Cardiac muscle cell (in vitro differentiated cells and primary cell): ENCODE measurements around the gene MDH1B. TPM values are rescaled to one million over a fixed set of nuclear protein-coding genes. Genes with fewer than 3 reads are reported as not detected.

ENCODE experiments used
- DNase-seq, 2 donors: peaks; one replicate each; pipeline versions ENCODE4 v3.0.0 to v3.0.0-alpha.2; 2010 to 2017; ENCODE audit warnings: low read depth in 1 of 2, low spot score in 1 of 2
- H3K27ac ChIP-seq: fragments of 200-600 bp; sonication (generic); 2 replicates; pipeline ENCODE4 v1.5.1; 2016
- H3K27me3 ChIP-seq: fragments of 200-600 bp; sonication (generic); 2 replicates; pipeline ENCODE4 v1.6.0; 2016; ENCODE audit warnings: control low read depth
- H3K36me3 ChIP-seq: fragments of 200-600 bp; sonication (generic); 2 replicates; pipeline ENCODE4 v1.5.1; 2016; ENCODE audit warnings: control low read depth
- H3K4me1 ChIP-seq: fragments of 200-600 bp; sonication (generic); 2 replicates; pipeline ENCODE4 v1.8.1; 2017; ENCODE audit warnings: low read depth, mild to moderate bottlenecking, mixed run types
- H3K4me3 ChIP-seq: fragments of 200-600 bp; sonication (generic); 2 replicates; pipeline ENCODE4 v1.5.1; 2016; ENCODE audit warnings: mild to moderate bottlenecking
- H3K9me3 ChIP-seq: fragments of 200-600 bp; sonication (generic); 2 replicates; pipeline ENCODE4 v1.5.1; 2017; ENCODE audit warnings: low read depth, mild to moderate bottlenecking, control low read depth
- polyA plus RNA-seq: library from polyadenylated mRNA; unstranded; fragments of >200 nt; fragmentation: Nextera tagmentation; extraction: Ambion mirVana; gene quantifications from 2 replicates; pipeline ENCODE4 v1.2.1, GENCODE V29; 2016
- total RNA-seq: library from RNA; depleted of rRNA; stranded (reverse); fragments of >200 nt; gene quantifications from 2 replicates; pipeline ENCODE4 v1.2.3, GENCODE V29; 2016
- TF ChIP-seq, protein P1 (sequence below): IDR thresholded peaks from 2 replicates; pipeline ENCODE4 v1.5.1; 2012; ENCODE audit warnings: low read depth, mild to moderate bottlenecking, low read length

MDH1B gene
- total and polyA plus RNA-seq, 2 experiments from 2014 or later = 1.4 to 2.9 TPM

DNA sequence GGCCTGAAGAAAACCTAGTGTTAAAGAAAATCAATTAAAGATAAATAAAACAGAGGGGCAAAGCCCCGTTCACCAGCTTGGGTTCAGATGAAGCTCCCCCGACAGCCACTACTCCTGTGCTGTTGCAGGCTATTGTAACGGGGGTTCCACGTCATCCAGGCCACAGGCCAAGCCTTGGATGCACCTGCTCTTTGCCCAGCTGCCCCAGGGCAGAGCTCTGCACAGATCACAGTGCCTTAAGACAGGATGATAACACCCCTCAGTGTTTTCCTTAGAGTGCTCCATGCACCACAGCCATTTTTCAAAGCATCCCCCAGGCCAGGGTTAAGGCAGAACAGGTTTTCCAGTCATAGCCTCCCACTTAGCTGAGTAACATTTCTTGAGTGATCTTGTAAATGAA, 32.2 kb upstream of the MDH1B start:
- Histone ChIP-seq H3K27ac (no peak overlapping the region), H3K9me3 (no peaks in the 10 kb centered on the region), H3K36me3 (no peaks in the 10 kb centered on the region), H3K4me1 (peaks cover 9% of the 10 kb centered on the region), H3K4me3 (no peak overlapping the region), H3K27me3 (no peaks in the 10 kb centered on the region)
- TF ChIP-seq, protein P1, sequence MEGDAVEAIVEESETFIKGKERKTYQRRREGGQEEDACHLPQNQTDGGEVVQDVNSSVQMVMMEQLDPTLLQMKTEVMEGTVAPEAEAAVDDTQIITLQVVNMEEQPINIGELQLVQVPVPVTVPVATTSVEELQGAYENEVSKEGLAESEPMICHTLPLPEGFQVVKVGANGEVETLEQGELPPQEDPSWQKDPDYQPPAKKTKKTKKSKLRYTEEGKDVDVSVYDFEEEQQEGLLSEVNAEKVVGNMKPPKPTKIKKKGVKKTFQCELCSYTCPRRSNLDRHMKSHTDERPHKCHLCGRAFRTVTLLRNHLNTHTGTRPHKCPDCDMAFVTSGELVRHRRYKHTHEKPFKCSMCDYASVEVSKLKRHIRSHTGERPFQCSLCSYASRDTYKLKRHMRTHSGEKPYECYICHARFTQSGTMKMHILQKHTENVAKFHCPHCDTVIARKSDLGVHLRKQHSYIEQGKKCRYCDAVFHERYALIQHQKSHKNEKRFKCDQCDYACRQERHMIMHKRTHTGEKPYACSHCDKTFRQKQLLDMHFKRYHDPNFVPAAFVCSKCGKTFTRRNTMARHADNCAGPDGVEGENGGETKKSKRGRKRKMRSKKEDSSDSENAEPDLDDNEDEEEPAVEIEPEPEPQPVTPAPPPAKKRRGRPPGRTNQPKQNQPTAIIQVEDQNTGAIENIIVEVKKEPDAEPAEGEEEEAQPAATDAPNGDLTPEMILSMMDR = no peak
- no peak for DNase-seq

DNA sequence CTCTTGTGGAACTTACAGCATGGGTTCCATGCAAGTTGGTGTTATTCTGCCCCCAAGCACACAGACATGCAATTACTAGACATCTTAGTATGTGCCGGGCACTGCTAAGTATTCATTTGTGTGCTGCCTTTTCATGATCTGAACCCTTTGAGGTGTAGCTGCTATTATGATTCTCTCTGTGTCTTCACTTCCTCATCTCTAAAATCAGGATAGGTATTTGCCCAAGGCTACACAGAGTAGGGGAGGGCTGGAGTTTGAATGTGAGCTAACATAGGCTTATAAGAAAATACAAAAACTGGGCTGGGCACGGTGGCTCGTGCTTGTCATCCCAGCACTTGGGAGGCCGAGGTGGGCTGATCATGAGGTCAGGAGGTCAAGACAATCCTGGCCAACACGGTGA, 27.5 kb upstream of the MDH1B start:
- TF ChIP-seq, protein P1 = no peak
- no peak for DNase-seq
- Histone ChIP-seq H3K36me3 (peaks cover 36% of the 10 kb centered on the region), H3K27ac (no peak overlapping the region), H3K9me3 (no peaks in the 10 kb centered on the region), H3K4me1 (no peaks in the 10 kb centered on the region), H3K4me3 (no peak overlapping the region), H3K27me3 (no peaks in the 10 kb centered on the region)

DNA sequence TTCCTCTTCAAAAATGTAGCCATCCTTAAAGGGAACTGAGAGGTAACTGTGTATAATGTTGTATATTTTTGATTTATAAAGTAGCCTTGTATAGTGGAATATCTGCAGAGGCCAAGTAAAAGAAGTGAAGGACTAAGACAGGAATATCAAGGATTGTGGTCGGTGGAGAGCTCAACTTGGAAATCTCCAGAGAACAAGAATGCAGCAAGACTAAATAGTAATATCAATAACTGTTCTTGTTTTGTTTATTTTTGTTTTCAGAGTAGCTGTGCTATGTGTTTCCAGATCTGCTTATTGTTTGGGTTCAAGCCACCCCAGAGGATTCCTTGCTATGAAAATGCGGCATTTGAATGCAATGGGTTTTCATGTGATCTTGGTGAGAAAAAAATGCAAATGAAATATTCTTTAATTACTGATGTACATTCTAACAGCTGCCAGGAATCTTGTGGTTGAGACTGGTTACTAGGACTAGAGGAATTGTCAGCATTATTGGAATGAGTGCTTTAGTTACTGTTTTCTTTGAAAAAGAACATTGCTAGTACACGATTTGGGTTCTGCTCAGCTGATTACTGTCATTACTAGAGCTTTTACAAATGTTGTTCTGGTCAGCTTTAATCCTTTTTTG, 25.3 kb upstream of the MDH1B start:
- H3K4me1 ChIP-seq = no peaks in the 10 kb centered on the region
- no peaks in the 10 kb centered on the region for H3K9me3 ChIP-seq
- TF ChIP-seq, protein P1 = no peak
- peaks cover 46% of the 10 kb centered on the region for H3K36me3 ChIP-seq
- no peaks in the 10 kb centered on the region for H3K27me3 ChIP-seq
- H3K27ac ChIP-seq = no peak overlapping the region
- no peak for DNase-seq
- H3K4me3 ChIP-seq = no peak overlapping the region

DNA sequence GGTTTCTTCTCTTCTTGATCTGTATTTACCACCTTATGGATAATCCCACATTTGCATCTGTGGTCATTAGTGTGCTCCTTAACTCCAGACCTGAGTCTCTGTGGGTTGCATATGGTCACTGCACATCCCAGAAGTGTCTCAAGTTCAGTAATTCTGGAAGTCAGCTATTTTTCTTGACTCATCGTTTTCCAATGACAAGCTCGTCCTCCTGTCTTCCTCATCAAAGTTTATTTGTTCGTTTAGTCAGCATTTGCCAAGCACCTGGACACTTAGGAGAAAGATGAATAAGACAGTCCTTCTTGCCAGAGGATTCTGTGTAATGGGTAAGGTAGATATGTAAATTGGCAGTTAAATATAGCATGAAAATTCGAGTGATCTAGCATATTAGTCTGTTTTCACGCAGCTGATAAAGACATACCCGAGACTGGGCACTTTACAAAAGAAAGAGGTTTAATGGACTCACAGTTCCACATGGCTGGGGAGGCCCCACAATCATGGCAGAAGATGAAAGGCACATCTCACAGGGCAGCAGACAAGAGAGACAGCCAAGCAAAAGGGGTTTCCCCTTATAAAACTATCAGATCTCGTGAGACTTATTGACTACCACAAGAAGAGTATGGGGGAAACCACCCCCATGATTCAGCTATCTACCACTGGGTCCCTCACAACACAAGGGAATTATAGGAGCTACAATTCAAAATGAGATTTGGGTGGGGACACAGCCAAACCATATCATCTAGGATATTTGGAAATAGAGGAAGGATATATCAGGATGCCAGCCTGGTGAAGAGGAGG, 19.6 kb upstream of the MDH1B start:
- peaks cover 36% of the 10 kb centered on the region for H3K36me3 ChIP-seq
- H3K27me3 ChIP-seq = no peaks in the 10 kb centered on the region
- no peaks in the 10 kb centered on the region for H3K4me1 ChIP-seq
- H3K27ac ChIP-seq = no peak overlapping the region
- no peak for DNase-seq
- TF ChIP-seq, protein P1 = no peak
- H3K9me3 ChIP-seq = no peaks in the 10 kb centered on the region
- H3K4me3 ChIP-seq = no peak overlapping the region

DNA sequence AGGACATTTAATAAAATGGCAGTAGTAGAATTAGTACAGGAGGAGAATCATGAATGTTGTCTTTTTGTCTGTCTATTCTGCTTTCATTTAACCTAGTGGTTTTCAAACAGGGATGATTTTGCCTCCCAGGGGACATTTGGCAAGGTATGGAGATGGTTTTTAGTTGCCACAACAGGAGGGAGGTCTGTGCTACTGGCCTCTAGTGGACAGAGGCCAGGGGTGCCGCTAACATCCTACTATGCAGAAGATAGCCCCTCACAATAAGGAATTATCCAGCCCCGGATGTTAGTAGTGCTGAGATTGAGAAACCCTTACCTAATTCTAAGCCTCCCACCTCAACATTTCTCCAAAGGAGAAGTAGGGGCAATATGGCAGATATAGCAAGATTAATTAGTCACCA, 18.6 kb upstream of the MDH1B start:
- Histone ChIP-seq H3K27me3 (no peaks in the 10 kb centered on the region), H3K9me3 (no peaks in the 10 kb centered on the region), H3K4me1 (no peaks in the 10 kb centered on the region), H3K36me3 (peaks cover 31% of the 10 kb centered on the region), H3K4me3 (no peak overlapping the region), H3K27ac (no peak overlapping the region)
- peak; percentile 15 to 23 for DNase-seq
- TF ChIP-seq, protein P1 = peak; percentile 55
